ENCODE data around the gene EXOC2.

Gene EXOC2

DNA sequence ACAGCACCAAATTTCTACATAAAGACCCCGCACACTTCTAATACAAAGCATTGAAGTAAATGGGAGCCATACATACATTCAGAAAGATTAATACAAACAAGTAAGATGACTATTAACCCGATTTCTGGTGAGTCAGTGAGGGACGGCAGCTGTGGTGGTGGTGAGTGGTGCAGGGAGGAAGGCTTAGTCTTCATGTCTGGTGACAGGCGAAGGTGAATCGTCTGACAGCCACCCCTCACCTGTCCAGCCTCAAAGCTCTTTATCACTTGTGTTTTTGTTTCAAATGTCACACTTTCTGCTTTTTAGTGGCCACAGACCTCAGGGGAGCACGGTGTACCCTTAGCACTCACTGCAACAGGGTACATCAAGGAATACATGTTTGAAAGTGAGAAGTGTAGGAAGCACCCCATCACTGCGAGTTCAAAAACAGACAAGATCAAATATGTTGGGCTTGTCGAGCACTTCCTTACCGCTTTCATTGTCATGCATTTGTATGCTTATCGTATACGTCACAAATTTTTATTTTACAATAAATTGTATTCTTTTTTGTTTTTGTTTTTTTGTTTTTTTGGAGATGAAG is 237.8 kb downstream of the EXOC2 start:
- DNase-seq: peak; percentile 41

DNA sequence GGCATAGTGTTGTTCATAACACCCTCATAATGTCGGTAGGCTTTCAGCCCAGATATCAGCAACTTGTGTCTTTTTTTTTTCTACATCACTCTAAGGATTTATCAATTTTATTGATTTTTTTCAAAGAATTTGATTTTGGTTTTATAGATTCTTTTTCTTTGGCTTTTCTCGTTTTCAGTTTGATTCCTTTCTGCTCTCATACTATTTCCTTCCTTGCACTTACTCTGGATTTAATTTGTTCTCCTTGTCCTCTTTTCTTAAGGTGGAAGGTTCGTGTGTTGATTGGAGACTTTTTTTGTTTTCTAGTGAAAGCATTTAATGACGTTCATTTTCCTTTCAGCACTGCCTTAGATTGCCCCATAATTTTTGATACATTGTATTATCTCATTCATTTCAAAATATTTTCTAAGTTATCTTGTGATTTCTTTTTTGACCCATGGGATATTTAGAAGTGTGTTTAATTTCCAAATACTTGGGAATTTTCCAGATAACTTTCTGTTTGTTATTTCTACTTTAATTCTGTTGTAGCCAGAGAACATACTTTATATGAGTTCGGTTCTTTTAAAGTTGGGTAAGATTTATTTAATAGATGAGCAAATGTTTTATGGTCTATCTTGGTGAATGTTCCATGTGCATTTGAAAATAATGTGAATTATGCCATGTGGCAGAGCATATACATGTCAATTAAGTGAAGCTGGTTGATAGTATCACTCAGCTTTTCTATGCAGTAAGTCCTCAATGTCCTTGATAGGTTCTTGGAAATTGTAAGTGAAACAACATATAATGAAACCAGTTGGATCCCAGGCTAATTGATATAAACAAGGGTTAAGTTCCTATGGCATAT is 238.6 kb downstream of the EXOC2 start:
- no peak for DNase-seq

DNA sequence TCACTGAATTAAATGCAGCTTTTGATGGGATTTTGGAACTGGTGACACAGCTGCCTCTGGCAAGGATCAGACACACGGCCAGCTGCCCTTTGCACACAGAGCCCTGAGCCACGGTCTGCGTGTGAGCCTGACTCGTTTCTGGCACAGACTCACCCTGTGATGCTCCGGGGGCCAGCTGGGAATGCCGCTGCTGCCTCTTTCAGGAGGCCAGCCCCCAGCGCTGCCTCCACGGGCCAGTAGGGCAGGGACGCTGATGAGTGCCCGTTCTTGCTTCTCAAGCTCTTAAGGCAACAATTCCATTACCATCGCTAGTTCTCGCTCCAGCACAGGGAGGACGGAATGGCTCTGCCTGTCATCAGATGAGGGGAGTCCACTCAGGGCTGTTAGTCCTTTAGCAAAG is 239.8 kb downstream of the EXOC2 start:
- DNase-seq: no peak

DNA sequence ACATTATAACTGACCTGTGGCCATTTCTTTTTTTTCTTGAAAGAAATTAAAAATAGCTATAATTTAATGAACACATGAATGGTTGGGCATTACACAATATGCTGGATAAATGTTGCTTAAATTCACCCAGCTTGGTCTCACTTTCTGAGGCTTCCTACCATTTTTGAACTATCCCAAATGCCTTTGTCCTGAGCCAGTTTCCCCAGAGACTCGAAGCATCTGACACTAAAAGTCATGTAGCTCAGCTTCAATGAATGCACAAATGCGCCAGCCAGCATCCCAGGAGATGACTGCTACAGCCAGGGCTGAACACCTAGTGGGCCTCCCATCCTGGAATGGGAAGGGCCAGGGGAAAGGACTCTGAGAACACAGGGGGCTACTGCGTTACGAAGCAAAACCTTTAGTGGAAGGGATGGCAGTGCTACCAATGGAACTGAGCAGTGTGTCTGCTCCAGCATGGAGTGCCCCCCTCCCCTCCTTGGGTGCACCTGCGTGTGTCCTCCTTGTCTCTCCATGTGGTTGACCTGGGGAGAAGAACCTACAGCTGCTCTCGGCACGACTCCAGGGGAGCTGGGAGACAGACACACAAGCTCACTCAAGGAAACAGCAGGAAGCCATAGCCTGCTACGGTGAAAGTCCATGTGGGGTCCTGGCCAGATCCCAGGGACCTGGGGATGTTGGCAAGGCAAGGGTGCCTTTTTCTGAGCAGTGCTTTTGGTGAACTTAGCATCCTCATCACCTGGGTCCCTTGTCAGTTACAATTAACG is 240.5 kb downstream of the EXOC2 start:
- no peak for DNase-seq

DNA sequence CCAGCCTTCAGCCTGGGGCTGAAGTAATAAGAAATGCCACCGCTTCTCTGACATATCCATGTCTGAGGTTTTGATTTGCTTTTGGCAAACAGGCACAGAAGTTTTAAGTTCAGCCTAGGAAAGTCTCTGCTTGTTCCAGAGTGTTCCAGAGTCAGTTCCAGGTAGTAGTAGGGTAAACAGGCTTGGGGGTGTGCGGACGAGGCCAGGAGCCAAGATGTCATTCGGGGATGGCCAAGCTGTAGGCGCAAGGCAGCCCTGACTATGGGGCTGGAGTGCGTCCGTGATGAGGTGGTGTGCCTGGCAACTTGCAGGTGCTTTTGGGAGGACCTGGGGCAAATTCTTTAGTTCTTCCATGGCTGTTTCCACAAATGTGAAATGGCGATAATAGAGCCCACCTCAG is 241.1 kb downstream of the EXOC2 start:
- no peak for DNase-seq

DNA sequence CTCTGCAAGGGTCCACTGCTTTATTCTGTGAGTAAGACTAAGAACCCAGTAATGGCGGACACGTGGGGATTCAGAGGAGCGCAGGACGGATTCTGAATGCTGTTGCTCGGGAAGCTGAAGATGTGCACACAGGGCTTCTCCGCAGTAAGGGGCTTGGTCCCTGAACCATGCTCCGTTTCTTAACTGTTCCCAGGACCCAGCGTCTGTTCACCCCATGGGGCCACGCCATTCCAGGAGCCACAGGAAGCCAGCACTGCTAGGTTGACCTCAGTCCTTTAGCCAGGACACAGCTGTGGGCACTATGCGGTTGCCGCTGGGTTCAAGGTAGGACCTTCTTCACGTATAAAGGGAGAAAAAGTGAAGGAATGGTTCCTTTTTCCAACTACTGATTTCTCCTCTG is 241.6 kb downstream of the EXOC2 start:
- DNase-seq: no peak

DNA sequence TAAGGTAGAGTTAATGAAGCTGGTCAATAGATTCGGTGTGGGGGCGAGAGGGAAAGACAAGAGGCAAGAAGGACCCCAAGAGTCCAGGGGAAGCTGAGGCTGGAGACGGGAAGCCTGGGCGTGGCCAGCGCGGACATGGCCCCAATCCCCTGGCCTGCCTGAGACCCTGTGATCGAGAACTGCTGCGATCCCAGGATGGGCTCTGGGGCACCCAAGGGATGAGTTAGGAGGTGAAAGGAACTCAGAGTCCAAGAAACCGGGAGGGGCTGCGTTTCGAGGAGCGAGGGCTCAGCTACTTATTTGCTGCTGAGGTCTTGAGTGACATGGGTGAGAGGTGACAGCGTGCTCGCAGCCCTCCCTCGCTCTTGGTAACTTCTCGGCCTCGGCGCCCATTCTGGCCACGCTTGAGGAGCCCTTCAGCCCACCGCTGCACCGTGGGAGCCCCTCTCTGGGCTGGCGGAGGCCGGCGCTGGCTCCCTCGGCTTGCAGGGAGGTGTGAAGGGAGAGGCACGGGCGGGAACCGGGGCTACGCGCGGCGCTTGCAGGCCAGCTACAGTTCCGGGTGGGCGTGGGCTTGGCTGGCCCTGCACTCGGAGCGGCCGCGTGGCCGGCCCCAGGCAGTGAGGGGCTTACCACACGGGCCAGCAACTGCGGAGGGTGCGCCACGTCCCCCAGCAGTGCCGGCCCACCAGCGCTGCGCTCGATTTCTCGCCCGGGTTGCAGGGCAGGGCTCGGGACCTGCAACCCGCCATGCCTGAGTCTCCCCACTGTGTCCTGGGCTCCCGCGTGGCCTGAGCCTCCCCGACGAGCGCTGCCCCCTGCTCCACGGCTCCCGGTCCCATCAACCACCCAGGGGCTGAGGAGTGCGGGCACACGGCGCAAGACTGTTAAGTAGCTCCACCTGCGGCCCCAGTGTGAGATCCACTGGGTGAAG is 243.2 kb downstream of the EXOC2 start:
- no peak for DNase-seq

DNA sequence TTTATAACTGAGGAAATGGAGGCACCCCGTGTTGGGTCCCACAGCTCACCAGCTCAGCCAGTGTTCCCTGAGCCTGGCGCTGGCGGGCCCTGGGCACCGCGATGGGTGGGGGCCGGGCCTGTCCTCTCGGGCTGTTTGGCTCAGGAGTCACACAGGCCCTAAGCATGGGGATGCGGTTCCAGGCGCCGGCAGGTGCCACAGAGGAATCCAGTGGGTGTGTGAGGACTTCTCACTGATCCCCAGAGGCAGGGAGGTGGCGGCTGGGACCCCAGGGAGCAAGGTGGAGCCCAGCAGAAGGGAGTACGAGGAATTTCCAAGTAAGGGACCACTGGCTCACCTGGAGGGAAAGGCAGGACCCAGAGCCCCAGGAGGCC is 243.9 kb downstream of the EXOC2 start:
- DNase-seq: no peak

DNA sequence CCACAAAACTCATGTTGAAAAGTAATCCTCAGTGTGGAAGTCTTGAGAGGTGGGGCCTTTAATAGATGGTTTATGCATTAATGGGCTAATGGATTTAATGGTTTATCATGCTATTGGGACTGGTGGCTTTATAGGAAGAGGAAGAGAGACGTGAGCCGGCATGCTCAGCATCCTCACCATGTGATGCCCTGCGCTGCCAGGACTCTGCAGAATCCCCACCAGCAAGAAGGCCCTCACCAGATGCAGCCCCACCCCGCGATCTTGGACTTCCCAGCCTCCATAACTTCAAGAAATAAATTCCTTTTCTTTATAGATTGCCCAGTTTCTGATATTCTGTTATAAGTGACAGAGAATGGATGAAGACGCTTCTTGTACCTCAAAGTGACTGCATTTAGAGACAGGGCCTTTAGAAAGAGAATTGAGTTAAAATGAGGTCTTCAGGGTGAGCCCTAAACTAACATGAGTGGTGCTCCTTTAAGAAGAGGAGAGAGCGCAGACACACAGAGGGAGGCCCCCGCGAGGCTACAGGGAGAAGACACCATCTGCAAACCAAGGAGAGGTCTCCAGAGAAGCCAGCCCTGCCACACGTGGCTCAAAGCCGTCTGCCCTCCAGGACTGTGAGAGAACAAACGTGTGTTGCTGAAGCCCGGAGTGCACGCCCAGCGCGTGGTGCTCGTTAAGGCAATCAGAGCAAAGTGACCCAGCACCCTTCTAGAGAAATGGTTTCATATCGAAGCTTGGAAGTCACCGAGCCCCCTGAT is 244.5 kb downstream of the EXOC2 start:
- DNase-seq: no peak

DNA sequence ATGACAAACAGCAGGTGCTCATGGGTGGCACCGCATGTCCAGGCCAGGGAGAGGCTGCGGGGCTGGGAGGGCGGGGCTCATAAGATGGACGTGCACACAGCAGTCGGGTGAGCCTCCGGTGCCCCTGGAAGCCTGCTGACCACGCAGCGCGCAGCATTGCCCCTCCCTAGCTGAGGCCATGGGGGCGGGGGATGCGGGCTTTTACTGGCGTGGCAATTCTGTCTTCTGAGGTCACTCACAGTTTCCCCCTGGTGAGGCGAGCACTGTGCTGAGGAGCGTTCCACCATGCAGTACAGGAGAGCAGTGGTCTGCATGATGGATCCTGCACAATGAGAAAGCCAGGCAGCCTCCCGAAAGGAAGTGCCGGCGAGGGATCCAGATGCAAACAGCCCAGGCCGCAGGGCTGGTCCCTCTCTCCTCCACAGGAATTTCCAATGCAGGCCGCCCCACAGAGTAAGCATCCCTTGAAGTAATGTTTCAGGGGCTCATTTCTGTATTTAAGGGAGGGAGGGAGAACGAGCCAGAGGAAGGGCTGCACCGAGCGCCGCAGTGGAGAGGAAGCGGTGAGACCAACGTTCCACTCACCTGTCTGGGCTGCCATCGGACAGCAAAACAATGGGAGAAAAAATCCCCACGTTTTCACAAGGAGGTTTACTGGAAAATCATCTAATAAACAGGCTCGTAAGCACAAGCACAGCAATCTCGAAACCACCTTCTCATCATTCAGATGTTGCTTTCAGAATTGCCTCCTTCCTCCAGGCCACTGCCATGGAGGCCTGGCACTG is 245.4 kb downstream of the EXOC2 start:
- peak; percentile 71 for DNase-seq

DNA sequence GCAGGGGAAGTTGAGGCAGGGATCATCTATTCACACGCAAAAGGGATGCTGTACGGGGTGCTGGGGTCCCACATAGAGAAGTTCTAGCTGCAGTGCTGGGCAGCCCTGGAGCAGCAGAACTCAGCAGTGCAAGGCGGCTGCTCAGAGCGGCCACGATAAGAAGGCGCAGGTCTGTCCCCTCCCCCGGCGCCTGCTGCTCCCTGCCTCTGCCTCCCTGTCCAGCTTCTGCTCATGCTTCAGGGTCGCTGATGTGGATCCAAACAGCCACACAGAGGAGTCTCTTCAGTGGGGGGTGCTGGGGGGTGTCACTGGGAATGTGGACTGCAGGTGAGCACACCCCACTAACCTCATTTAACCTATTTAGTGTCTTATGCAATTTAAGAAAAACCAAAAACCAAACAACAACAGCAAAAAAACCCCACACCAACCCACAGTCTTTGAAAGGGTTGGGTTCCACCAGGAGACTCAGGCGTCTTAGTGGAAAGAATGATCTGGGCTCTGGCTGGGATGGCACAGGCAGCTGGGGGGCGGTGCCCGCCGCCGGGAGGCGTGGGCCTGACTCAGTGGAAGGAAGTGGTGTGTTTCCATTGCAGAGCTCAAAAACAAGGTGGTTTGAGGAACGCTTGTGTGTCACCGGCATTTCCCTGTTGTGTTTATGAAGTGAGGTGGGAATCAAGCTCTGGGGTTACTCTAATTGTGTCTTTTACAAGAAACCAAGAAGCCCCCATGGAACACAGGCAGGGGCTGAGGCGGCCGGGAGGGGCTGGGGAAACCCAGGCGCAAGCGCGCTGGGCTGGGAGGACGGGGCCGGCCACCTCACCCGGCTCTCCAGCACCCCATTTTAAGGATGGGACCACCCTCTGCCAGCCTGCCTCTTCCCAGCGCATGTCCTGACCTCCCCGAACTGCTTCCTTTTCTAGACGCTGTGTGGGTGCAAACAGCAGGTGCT is 246.2 kb downstream of the EXOC2 start:
- peak; percentile 93 for DNase-seq

DNA sequence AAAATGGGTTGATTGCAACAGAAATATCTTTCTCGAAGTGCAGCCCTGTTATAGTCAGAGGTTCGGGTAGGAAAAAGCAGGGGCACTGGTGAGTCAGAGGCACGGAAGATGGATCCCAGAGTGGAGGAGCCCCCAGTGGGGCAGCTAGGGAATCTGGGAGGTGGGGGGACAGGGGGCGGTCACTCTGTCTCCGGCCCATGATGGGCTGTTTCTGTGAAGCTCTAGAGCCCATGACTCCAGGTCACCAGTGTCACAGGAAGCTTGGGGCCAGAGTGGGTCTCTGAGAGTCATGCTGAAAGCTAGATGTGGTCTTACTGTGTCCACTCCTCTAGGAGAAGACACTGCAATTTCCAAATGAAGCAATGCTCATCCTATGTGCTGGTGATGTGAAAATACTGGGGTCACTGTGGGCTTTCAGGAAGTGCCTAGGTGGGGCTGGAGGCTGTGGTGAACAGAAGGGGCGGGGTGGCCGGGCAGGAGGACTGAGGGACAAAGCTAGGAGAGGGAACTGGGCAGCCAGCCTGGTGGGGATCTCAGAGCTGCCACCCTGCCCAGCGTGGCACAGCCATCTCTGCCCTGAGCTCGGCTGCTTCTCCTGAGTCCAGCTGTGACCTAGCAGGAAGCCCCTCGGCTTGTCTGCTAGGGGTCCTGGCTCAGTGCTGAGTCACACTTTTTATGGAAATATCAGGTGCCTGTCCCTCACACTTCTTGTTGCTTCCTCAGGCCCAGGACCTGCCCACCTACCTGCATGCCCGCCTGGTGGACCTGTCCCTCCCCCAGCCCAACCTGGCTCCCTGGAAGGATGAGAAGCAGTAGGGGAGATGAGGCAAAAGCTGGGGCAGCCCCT is 247.1 kb downstream of the EXOC2 start:
- no peak for DNase-seq

DNA sequence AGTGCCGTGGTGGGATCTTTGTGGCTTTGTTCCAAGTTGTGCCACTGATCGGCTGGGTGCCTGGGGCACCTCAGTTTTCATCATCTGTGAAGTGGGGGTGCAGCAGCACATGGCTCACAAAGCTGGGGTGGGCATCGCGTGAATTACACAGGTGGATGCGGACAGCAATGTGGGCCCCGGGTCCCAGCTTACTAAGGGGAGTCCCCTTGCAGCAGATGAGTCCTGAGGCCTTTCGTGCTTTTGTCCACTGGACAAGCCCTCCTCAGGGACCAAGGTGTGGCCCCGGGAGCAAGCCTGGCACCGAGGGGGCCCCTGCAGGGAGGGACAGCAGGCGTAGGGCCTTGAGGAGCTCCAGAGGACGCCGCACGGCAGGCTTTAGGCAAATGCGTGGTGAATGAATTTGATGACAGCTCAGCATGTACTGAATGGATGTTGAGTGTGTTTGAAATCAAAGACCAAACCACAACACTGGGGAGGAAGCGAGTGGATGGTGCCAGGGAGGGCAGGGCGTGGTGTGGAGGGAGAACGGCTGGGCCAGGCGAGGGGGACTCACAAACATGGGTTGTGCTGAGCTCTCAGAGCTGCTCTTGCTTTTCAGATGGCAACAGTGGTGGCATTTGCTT is 248.2 kb downstream of the EXOC2 start:
- peak; percentile 61 for DNase-seq

DNA sequence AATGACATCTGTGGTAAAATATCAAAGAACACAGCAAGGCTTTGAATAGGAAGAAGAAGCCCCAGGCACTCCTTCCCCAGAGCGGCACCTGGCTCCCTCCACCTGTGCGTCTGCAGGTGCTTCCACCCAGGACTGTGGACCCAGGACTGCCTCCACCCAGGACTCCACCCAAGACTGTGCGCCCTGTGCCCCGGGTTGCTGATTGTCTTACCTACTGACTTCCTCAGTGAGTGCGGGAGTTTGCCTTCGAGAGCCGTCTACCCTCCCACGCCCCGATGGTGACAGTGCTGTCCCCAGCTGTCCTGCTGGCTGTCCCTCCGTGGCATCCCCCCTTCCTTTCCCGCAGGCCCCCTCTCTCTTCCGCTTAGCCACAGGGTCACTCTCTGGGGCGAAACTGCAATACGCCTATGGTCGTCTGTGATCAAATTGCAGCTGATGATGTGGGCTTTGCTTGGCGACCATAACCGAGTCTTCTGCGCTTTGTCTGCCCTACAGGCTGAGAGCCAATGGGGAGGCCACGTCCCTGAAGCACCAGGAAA is 249.2 kb downstream of the EXOC2 start:
- no peak for DNase-seq

DNA sequence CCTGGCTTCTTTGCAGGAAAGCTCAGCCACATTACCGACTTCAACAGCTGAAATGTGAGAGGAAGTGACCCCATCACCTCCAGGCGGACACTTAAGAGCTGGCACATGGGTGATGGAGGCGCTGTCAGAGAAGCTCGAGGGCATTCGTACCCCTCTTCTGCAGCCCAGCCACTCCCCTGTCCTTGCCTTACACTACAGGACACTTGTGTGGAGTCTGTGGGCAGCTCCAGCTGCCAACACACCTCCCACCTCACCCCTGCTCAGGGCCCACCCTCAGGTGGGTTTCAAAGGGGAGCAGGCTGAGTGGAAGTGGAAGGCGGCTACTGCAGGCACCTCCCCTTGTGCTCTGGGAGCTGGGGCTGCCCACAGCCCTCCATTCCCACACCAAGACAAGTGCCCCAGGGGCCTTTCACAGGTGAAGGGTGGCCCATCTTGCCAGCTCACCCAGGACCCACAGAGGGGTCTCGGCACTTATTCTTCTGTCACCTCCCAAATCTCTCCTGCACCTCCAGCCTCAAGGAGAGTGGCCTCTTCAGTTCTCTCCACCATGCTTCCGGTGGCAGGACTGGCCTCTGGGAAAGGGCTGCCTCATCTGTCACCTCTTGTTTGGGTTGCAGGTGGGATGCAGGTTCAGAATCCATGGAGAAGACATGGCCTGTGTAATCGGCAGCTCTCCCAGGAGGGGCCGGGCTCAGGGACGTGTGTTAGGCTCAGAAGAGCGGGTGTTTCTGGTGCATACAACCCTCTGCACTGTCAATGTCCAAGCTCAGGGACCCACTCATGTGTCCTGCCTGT is 251.6 kb downstream of the EXOC2 start:
- DNase-seq: no peak

DNA sequence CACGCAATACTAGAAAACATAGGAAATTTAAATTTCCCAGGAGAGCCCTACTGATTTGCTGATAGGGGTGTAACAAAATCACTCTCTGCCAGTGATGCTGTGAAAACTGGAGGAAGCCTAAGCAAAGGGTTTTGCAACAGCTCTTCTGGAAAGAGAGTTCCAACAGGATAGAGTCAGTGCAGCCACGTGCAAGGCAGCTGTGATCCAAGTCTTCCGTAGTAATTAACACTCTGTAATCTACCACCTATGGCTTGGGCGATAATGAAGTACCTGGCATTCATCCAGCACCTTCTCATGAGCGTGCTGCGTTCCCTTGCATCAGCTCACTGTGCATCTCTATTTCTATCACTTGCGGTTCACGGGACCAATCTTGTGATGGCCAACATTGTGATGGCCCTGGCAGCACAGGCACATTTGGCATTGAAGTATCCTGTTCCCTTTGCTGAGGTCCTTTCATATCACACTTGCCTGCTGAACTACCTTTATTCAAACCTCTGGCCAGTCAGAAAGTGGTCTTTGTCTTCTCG is 253.2 kb downstream of the EXOC2 start:
- DNase-seq: no peak

DNA sequence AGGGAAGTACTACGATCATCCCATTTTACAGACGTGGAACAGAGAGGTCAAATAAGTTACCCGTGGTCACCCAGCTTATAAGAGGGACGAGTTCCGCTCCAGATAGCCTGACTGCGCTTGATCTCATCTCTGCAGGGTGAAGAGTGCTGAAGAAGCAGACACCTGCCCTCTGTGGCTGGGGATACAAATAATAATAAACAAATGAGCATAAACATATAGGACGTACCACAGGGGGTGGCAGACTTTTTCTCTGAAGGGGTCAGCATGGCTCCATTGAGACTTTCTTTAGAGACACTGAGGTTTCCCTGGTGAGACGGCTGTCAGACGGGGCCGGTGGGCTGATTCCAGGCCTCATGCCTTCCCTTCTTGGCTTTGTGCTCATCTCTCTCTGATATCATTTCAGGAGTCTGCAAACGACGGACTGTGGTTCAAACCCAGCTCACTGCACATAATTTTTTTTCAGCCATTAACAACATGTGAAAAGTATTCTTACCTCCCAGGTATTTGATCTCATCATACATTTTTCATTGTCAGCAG is 254.2 kb downstream of the EXOC2 start:
- no peak for DNase-seq

Data from activated CD4-positive, alpha-beta T cell treated with anti-CD3 and anti-CD28 coated beads, Interleukin-2, Interleukin-6, amounts not matched to agents 100 ng/mL and 50 ng/mL, durations not matched to agents 16 hours and 8 hours (primary cell).